ENCODE measurements around the gene PKIG. TPM values are rescaled to one million over a fixed set of nuclear protein-coding genes. Genes with fewer than 3 reads are reported as not detected.

The PKIG gene
- total RNA-seq, 4 donors from 2014 or later: 67.1 to 250 (median 145) TPM

DNA sequence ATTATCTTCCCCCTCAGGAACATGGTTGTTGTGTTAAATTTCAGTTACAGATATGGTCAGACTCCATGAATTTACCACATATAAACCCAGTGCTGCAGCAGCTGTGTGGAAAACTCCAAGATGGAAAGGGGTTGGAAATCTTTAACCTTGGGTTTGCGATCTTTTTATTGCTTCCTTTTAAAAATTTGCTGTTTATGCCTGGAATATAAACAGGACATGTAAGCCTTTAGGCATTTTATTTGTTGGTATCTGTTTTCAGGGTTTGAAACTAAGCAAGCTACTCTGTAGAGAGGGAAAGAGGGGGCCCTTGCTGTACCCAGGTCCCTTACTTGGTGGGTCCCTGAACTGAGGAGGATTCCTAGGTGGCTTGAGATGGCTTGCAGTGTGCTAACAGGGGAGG is 778 bp downstream of the PKIG start:
- no peak for TF ChIP-seq POLR2A (IDR thresholded peaks at IDR 0.05)
- TF ChIP-seq, protein P1, sequence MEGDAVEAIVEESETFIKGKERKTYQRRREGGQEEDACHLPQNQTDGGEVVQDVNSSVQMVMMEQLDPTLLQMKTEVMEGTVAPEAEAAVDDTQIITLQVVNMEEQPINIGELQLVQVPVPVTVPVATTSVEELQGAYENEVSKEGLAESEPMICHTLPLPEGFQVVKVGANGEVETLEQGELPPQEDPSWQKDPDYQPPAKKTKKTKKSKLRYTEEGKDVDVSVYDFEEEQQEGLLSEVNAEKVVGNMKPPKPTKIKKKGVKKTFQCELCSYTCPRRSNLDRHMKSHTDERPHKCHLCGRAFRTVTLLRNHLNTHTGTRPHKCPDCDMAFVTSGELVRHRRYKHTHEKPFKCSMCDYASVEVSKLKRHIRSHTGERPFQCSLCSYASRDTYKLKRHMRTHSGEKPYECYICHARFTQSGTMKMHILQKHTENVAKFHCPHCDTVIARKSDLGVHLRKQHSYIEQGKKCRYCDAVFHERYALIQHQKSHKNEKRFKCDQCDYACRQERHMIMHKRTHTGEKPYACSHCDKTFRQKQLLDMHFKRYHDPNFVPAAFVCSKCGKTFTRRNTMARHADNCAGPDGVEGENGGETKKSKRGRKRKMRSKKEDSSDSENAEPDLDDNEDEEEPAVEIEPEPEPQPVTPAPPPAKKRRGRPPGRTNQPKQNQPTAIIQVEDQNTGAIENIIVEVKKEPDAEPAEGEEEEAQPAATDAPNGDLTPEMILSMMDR (IDR thresholded peaks at IDR 0.05): no peak
- Histone ChIP-seq H3K36me3 (no peaks in the 10 kb centered on the region), H3K4me1 (peaks cover 10 to 17% of the 10 kb centered on the region in 2 donors), H3K27ac (peak overlapping the region; percentile 91 to 99), H3K4me3 (peak overlapping the region; percentile 44 to 52), H3K27me3 (no peaks in the 10 kb centered on the region), H3K9me3 (no peaks in the 10 kb centered on the region)
- intact Hi-C loops (cut with DNase I; ENCODE audit: low total_unique reads): no loop called here
- DNase-seq: no peak

DNA sequence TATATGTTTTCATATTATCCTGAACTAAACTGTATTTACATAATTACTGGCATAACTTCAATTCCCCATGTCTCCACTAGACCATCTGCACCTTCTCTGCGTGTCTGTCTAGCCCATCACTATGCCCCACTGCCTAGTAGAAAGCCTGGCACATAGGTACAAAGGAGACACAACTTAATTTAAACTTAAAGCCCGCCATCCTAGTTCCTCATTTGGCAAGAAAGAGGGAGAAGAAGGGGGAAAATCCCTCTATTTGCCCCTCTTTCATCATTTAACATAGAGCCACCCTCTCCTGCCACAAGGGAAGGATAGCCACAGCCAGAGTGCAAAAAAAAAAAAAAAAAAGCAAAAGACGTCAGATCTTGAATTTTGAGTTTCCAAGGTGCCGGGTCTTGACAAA is 1.8 kb downstream of the PKIG start:
- Histone ChIP-seq H3K4me3 (peak overlapping the region; percentile 44 to 52), H3K27me3 (no peaks in the 10 kb centered on the region), H3K36me3 (no peaks in the 10 kb centered on the region), H3K9me3 (no peaks in the 10 kb centered on the region), H3K4me1 (peaks cover 15 to 17% of the 10 kb centered on the region in 2 donors), H3K27ac (peak overlapping the region; percentile 91 to 99)
- intact Hi-C loops (cut with DNase I; ENCODE audit: low total_unique reads): no loop called here
- TF ChIP-seq POLR2A (IDR thresholded peaks at IDR 0.05): no peak
- TF ChIP-seq, protein P1 (IDR thresholded peaks at IDR 0.05): no peak
- no peak for DNase-seq

DNA sequence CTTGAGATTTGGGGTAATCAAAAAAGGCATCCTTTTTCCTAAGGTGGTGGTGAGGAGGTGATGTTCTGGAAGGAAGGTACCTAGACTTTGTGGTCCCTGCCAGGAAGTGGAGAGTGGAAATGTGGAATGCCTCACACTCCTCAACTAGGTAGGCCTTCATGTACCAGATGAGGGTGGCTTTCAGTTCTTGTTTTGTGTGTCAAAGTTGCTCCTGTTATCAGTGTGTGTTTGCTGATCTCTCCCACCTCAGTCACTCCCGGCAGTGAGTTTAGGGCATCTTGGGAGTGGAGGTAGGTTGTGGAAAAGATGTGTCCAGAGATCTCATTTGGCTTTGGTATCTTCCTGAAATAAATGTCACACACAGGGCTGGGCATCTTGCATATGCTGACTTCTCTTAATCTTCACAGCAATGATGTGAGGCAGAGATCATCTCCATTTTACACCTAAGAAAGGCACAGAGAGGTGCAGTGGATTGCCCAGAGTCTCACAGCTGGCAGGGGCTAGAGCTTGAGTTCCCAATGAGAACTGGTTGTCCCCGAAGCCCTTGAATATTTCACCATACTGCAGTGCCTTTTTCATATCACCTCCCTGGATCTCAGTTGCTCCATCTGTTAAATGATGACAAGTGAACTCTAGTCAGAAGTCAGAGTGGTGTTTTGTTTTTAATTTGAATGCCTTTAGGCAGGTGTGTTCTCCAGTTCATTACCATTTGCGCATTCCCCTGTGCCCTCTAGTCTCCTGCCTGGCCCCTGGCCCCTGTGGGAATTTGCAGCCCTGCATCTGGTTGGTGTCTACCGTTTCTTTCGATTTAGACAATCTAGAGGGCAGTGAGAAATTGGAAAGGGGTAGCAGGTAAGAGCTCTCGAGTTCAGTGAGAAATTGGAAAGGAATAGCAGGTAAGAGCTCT is 2.9 kb downstream of the PKIG start:
- intact Hi-C loops (cut with DNase I; ENCODE audit: low total_unique reads): no loop called here
- peaks cover 15 to 17% of the 10 kb centered on the region in 2 donors for H3K4me1 ChIP-seq
- no peaks in the 10 kb centered on the region for H3K9me3 ChIP-seq
- H3K36me3 ChIP-seq: no peaks in the 10 kb centered on the region
- TF ChIP-seq POLR2A (IDR thresholded peaks at IDR 0.05): no peak
- TF ChIP-seq, protein P1 (IDR thresholded peaks at IDR 0.05): no peak
- no peaks in the 10 kb centered on the region for H3K27me3 ChIP-seq
- H3K4me3 ChIP-seq: peak overlapping the region in 1 of 2 donors; percentile 52
- peak overlapping the region; percentile 91 to 99 for H3K27ac ChIP-seq
- no peak for DNase-seq

DNA sequence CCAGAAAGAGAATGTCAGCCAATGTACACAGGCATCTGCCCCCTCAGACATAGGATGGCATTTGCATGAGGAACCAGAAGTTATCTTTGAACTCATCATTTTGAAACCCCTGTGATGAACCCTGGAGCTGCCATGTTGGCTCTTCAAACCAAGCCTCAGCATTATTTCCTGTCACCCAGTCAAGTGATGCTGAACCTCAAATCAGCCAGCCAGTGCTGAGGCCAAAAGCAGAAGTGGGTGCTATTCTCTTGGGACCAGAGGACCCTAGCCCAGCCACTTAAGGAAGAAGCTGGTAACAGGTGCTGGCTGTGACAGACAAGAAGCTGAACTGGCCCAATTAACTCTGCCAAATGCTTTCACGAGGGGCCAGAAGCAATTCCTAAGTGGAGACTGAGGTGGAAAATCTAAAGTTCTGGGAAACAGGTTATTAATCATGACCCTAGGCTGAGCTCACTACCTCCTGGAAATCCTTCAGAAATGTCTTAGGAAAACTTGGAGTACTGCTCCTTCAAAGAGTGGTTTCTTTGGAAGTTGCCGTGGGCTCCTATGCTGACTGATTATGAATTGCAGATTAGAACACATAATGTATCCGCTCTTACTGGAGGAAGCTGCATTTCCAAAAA is 4.0 kb downstream of the PKIG start:
- H3K4me1 ChIP-seq: peaks cover 7 to 9% of the 10 kb centered on the region in 2 donors
- H3K27me3 ChIP-seq: no peaks in the 10 kb centered on the region
- no peak for DNase-seq
- H3K27ac ChIP-seq: peak overlapping the region; percentile 91 to 99
- intact Hi-C loops (cut with DNase I; ENCODE audit: low total_unique reads): no loop called here
- no peak for TF ChIP-seq POLR2A (IDR thresholded peaks at IDR 0.05)
- TF ChIP-seq, protein P1 (IDR thresholded peaks at IDR 0.05): no peak
- no peaks in the 10 kb centered on the region for H3K9me3 ChIP-seq
- H3K36me3 ChIP-seq: no peaks in the 10 kb centered on the region
- no peak overlapping the region for H3K4me3 ChIP-seq
